Activated T-helper 2 cell treated with anti-CD3 and anti-CD28 coated beads, Interferon-gamma antibody, Interleukin-2, Interleukin-4, amounts not matched to agents 10 μg/mL and 5 μg/mL and 100 μg/mL, durations not matched to agents 14 hours and 24 hours and 36 hours (primary cell): Measurements from ENCODE around the gene UBE3B. TPM values are rescaled to one million over a fixed set of nuclear protein-coding genes. Genes with fewer than 3 reads are reported as not detected.

Source experiments
- DNase-seq: peaks from one replicate; pipeline ENCODE4 v3.0.0; 2021; ENCODE audit warnings: low spot score
- H3K27ac Mint-ChIP-seq: one replicate; pipeline ENCODE4 v1.8.0; 2021; ENCODE audit warnings: mixed read lengths
- H3K27me3 Mint-ChIP-seq: one replicate; pipeline ENCODE4 v1.8.0; 2021; ENCODE audit warnings: low read depth, mixed read lengths
- H3K36me3 Mint-ChIP-seq: one replicate; pipeline ENCODE4 v1.8.0; 2021; ENCODE audit warnings: low read depth, mixed read lengths
- H3K4me1 Mint-ChIP-seq: one replicate; pipeline ENCODE4 v1.8.0; 2021; ENCODE audit warnings: low read depth, mixed read lengths
- H3K4me3 Mint-ChIP-seq: one replicate; pipeline ENCODE4 v1.8.0; 2021; ENCODE audit warnings: low read depth, mild to moderate bottlenecking, moderate library complexity, mixed read lengths
- H3K9me3 Mint-ChIP-seq: one replicate; pipeline ENCODE4 v1.8.0; 2021; ENCODE audit warnings: mixed read lengths
- intact Hi-C: fragments of 100-400 bp; cut with micrococcal nuclease; formaldehyde crosslinking; loops from one replicate; pipeline ENCODE4 v1.15.1; 2023
- total RNA-seq: library from RNA; stranded (reverse); gene quantifications from 2 replicates; pipeline ENCODE4 v1.2.3, GENCODE V29; 2022

Gene UBE3B
- total RNA-seq, 1 donor from 2014 or later = 30.6 TPM

GRCh38 chr12:109495012-109495411, 17.6 kb downstream of the UBE3B start:
- Mint-ChIP-seq H3K4me1 (peaks cover 5% of the 10 kb centered on the region), H3K36me3 (peaks cover 33% of the 10 kb centered on the region), H3K9me3 (no peaks in the 10 kb centered on the region), H3K27ac (no peak overlapping the region), H3K4me3 (no peak overlapping the region), H3K27me3 (no peaks in the 10 kb centered on the region)
- intact Hi-C loops = no loop called here
- DNase-seq = no peak

DNA sequence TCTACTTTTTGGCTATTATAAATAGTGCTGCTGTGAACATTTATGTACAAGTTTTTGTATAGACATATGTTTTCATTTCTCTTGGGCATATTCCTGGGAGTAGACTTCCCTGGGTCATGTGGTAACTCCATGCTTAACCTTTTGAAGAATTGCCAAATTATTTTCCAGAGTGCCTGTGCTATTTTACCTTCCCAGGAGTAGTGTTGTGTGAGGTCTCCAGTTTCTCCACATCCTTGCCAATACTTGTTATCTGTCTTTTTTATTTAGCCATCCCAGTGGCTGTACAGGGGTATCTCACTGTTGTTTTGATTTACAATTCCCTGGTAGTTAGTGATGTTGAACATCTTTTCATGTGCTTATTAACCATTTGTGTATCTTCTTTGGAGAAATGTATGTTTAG, 18.9 kb downstream of the UBE3B start:
- no peak overlapping the region for H3K27ac Mint-ChIP-seq
- intact Hi-C loops = no loop called here
- H3K36me3 Mint-ChIP-seq = peaks cover 37% of the 10 kb centered on the region
- H3K4me1 Mint-ChIP-seq = peaks cover 5% of the 10 kb centered on the region
- no peaks in the 10 kb centered on the region for H3K9me3 Mint-ChIP-seq
- no peak overlapping the region for H3K4me3 Mint-ChIP-seq
- no peaks in the 10 kb centered on the region for H3K27me3 Mint-ChIP-seq
- DNase-seq = no peak

GRCh38 chr12:109497675-109498074, 20.2 kb downstream of the UBE3B start:
- H3K27ac Mint-ChIP-seq = no peak overlapping the region

GRCh38 chr12:109500406-109501185, 23.2 kb downstream of the UBE3B start:
- H3K4me3 Mint-ChIP-seq = no peak overlapping the region
- H3K36me3 Mint-ChIP-seq = peaks cover 56% of the 10 kb centered on the region
- intact Hi-C loops = no loop called here
- H3K27ac Mint-ChIP-seq = no peak overlapping the region
- no peaks in the 10 kb centered on the region for H3K4me1 Mint-ChIP-seq
- H3K9me3 Mint-ChIP-seq = no peaks in the 10 kb centered on the region
- no peaks in the 10 kb centered on the region for H3K27me3 Mint-ChIP-seq
- no peak for DNase-seq

More at GRCh38 chr12:109497675-109498074, 20.2 kb downstream of the UBE3B start:
- no peak for DNase-seq
- Mint-ChIP-seq H3K36me3 (peaks cover 47% of the 10 kb centered on the region), H3K9me3 (no peaks in the 10 kb centered on the region), H3K4me1 (peaks cover 5% of the 10 kb centered on the region), H3K4me3 (no peak overlapping the region), H3K27me3 (no peaks in the 10 kb centered on the region)
- intact Hi-C loops = no loop called here

GRCh38 chr12:109501299-109501698, 23.9 kb downstream of the UBE3B start:
- no peak for DNase-seq
- Mint-ChIP-seq H3K36me3 (peaks cover 52% of the 10 kb centered on the region), H3K9me3 (no peaks in the 10 kb centered on the region), H3K27me3 (no peaks in the 10 kb centered on the region), H3K4me3 (no peak overlapping the region), H3K27ac (no peak overlapping the region), H3K4me1 (no peaks in the 10 kb centered on the region)
- intact Hi-C loops = no loop called here

GRCh38 chr12:109502332-109502731, 24.9 kb downstream of the UBE3B start:
- no peak overlapping the region for H3K27ac Mint-ChIP-seq
- intact Hi-C loops = no loop called here
- H3K36me3 Mint-ChIP-seq = peaks cover 48% of the 10 kb centered on the region

DNA sequence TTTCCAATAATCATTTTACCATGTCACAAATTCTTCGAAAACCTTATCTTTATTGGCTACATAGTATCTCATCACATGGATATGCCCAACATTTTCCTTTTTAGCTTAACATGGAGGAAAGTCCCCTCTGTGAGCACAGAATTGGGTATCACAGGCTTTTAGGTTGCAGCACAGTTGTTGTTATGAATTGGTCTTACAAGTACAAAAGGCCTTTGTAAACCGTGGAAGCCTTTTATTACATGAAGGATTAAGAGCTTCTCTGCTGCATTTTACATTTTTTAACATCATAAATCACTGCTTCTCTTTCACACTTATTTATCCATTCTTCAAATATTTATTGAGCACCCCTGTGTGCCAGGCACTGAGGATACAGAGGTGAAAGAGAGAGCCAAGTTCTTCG, 26.2 kb downstream of the UBE3B start:
- Mint-ChIP-seq H3K27me3 (no peaks in the 10 kb centered on the region), H3K36me3 (peaks cover 52% of the 10 kb centered on the region), H3K9me3 (no peaks in the 10 kb centered on the region), H3K4me3 (no peak overlapping the region), H3K27ac (no peak overlapping the region), H3K4me1 (no peaks in the 10 kb centered on the region)
- no peak for DNase-seq
- intact Hi-C loops = no loop called here

More at GRCh38 chr12:109502332-109502731, 24.9 kb downstream of the UBE3B start:
- no peaks in the 10 kb centered on the region for H3K27me3 Mint-ChIP-seq
- DNase-seq = no peak
- no peak overlapping the region for H3K4me3 Mint-ChIP-seq
- H3K9me3 Mint-ChIP-seq = no peaks in the 10 kb centered on the region
- no peaks in the 10 kb centered on the region for H3K4me1 Mint-ChIP-seq

DNA sequence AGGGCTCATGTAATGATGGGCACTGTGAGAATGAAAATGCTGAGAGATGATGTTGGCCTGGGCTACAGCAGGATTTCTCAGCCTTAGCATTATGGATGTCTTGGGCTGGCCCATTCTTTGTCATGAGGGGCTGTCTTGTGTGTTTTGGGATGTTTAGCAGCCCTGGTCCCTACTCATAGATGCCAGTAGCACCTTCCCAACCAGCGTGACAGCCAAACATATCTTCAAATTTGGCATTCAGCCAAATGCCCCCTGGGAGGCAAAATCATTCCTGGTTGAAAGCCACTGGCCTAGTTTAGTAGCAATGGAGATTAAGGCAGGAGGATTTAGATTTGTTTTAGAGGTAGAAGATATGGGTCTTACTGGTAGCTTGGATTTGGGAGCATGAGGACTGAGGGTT, 26.6 kb downstream of the UBE3B start:
- no peaks in the 10 kb centered on the region for H3K4me1 Mint-ChIP-seq
- H3K9me3 Mint-ChIP-seq = no peaks in the 10 kb centered on the region
- no peak for DNase-seq
- no peak overlapping the region for H3K27ac Mint-ChIP-seq
- H3K4me3 Mint-ChIP-seq = no peak overlapping the region
- no peaks in the 10 kb centered on the region for H3K27me3 Mint-ChIP-seq
- H3K36me3 Mint-ChIP-seq = peaks cover 51% of the 10 kb centered on the region
- intact Hi-C loops = no loop called here

GRCh38 chr12:109510196-109510595, 32.8 kb downstream of the UBE3B start:
- no peaks in the 10 kb centered on the region for H3K9me3 Mint-ChIP-seq
- H3K27me3 Mint-ChIP-seq = no peaks in the 10 kb centered on the region
- H3K27ac Mint-ChIP-seq = no peak overlapping the region
- no peaks in the 10 kb centered on the region for H3K4me1 Mint-ChIP-seq
- no peak for DNase-seq
- no peak overlapping the region for H3K4me3 Mint-ChIP-seq
- intact Hi-C loops = no loop called here
- H3K36me3 Mint-ChIP-seq = peaks cover 42% of the 10 kb centered on the region

GRCh38 chr12:109512608-109513007, 35.2 kb downstream of the UBE3B start:
- no peaks in the 10 kb centered on the region for H3K9me3 Mint-ChIP-seq
- no peaks in the 10 kb centered on the region for H3K27me3 Mint-ChIP-seq
- H3K36me3 Mint-ChIP-seq = peaks cover 49% of the 10 kb centered on the region
- intact Hi-C loops = no loop called here
- H3K4me3 Mint-ChIP-seq = no peak overlapping the region
- DNase-seq = no peak
- no peak overlapping the region for H3K27ac Mint-ChIP-seq
- no peaks in the 10 kb centered on the region for H3K4me1 Mint-ChIP-seq

DNA sequence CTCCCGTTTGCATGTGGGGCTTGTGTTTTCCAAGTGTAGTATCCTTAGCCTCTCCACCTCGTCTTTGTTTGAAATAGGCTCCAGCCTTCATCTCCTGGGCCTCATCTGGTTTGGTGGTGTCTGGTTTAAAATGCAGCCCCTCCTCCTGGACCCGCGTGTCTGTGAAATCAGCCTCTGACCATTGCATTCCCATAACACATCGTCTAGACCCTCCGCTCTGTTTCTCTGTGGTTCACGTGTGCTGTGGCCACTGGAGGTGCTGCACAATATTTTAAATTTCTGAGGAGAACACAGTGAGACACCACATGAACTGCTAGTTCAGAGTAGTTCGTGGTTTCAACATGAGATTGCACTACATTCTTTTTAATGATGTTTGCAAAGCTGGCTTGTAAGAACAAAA, 35.6 kb downstream of the UBE3B start:
- no peaks in the 10 kb centered on the region for H3K4me1 Mint-ChIP-seq
- no peak overlapping the region for H3K27ac Mint-ChIP-seq
- H3K9me3 Mint-ChIP-seq = no peaks in the 10 kb centered on the region
- DNase-seq = no peak
- H3K36me3 Mint-ChIP-seq = peaks cover 53% of the 10 kb centered on the region
- H3K4me3 Mint-ChIP-seq = no peak overlapping the region
- intact Hi-C loops = no loop called here
- H3K27me3 Mint-ChIP-seq = no peaks in the 10 kb centered on the region

- intact Hi-C loops = no loop called here
- H3K27me3 Mint-ChIP-seq = no peaks in the 10 kb centered on the region
- no peak overlapping the region for H3K27ac Mint-ChIP-seq
- H3K4me1 Mint-ChIP-seq = no peaks in the 10 kb centered on the region
- H3K9me3 Mint-ChIP-seq = no peaks in the 10 kb centered on the region
- H3K4me3 Mint-ChIP-seq = no peak overlapping the region
- DNase-seq = no peak
- peaks cover 56% of the 10 kb centered on the region for H3K36me3 Mint-ChIP-seq
These were observed 36.5 kb downstream of the UBE3B start for GRCh38 chr12:109513977-109514376.

DNA sequence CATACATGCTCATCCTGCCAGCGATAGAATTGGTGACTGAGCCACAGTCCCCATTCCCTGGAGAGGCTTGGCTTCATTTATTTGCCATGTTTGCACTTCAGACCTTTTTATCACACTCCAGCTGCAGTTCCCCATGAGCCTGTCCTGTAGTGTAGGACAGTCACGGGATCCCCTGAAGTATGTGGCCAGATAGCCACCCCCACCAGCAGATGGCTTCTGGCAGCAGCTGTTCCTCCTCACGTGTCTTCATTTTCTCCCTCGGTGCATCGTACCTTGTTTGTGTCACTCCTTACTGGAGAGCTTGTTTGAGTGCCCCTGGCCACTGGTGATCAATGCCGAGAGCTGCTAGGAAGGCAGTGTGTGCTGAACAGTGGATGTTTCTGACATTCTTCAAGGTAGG, 40.2 kb downstream of the UBE3B start:
- H3K36me3 Mint-ChIP-seq = peaks cover 44% of the 10 kb centered on the region
- no peak overlapping the region for H3K27ac Mint-ChIP-seq
- DNase-seq = no peak

More for the DNA sequence above, 40.2 kb downstream of the UBE3B start:
- no peak overlapping the region for H3K4me3 Mint-ChIP-seq
- H3K4me1 Mint-ChIP-seq = no peaks in the 10 kb centered on the region
- no peaks in the 10 kb centered on the region for H3K9me3 Mint-ChIP-seq
- intact Hi-C loops = loop anchor here (1.0 to 2.0 kb wide), 2 partner anchors 258 to 363 kb away; partner anchors contain the start of gene GLTP
- H3K27me3 Mint-ChIP-seq = no peaks in the 10 kb centered on the region
